GM12891 (cell line): ENCODE results near the gene DMXL2.

Source experiments
- DNase-seq: peaks from one replicate; pipeline ENCODE4 v3.0.0; 2011; ENCODE audit warnings: low spot score; ENCODE audit not compliant: insufficient read length
- FAIRE-seq: peaks from 2 replicates; lab custom pipeline; 2011; peaks lifted over from hg19 to GRCh38; lab: Jason Lieb, UNC
- PAX5 ChIP-seq: IDR thresholded peaks from 2 replicates; pipeline ENCODE4 v1.6.1; 2011; ENCODE audit warnings: low read length, moderate library complexity, mild to moderate bottlenecking; ENCODE audit not compliant: insufficient read depth, severe bottlenecking
- POLR2A ChIP-seq: IDR thresholded peaks from 2 replicates; pipeline ENCODE4 v1.6.1; 2011; ENCODE audit warnings: low read depth, low read length, control low read depth
- POLR2AphosphoS5 ChIP-seq: IDR thresholded peaks from 2 replicates; pipeline ENCODE4 v1.6.1; 2011; ENCODE audit warnings: low read depth, low read length, control low read depth
- POU2F2 ChIP-seq: IDR thresholded peaks from 2 replicates; pipeline ENCODE4 v1.6.1; 2011; ENCODE audit warnings: low read depth, mild to moderate bottlenecking, control low read depth, low read length, moderate library complexity
- SPI1 ChIP-seq: IDR thresholded peaks from 2 replicates; pipeline ENCODE4 v1.6.1; 2011; ENCODE audit warnings: low read depth, low read length, control low read depth
- TAF1 ChIP-seq: IDR thresholded peaks from 2 replicates; pipeline ENCODE4 v1.6.1; 2011; ENCODE audit warnings: low read depth, low read length, control low read depth

Gene DMXL2

DNA sequence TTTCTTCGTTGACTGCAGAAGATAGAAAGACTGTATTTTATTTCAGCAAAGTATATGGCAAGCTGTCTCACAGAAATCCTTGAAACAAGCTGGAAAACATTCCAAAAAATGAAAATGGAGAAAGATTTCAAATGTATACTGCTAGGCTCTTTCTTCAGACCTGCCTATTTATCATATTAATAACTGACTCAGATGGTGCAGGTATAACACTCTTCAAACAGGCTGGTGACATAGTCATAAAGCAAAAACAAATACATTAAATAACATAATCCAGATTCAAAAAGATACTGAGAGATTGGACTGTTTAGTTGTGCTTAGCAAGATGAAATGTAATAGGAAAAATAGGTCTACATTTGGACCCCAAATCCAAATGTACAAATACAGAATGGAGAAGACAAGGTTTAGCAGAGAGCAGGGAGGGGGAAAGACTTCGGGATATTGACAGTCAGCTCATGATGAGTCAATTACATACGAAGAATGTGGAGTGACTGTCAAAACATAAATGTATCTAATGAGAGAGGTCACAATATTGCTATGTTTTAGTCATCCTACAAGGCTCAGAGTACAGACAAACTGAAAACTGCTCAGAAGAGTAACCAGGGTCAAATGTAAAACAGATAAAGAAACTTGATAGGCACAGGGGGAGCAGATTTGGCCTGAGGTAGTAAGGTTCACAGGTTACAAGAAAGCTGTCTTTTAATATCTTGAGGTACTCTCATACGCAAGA is 88.7 kb downstream of the DMXL2 start:
- FAIRE-seq (no peak), DNase-seq (no peak)
- no peak for TF ChIP-seq POLR2A
- no peak for TF ChIP-seq SPI1
- no peak for TF ChIP-seq TAF1
- TF ChIP-seq POLR2AphosphoS5 = no peak
- TF ChIP-seq POU2F2 = no peak
- no peak for TF ChIP-seq PAX5

- FAIRE-seq (no peak), DNase-seq (no peak)
- no peak for TF ChIP-seq SPI1
- no peak for TF ChIP-seq POLR2A
- TF ChIP-seq TAF1 = no peak
- TF ChIP-seq PAX5 = no peak
Observed at GRCh38 chr15:51526955-51527354, 95.6 kb downstream of the DMXL2 start.

GRCh38 chr15:51524376-51524775 is 98.2 kb downstream of the DMXL2 start:
- no peak for FAIRE-seq
- no peak for TF ChIP-seq POLR2AphosphoS5
- TF ChIP-seq POU2F2 = no peak

GRCh38 chr15:51516291-51516690 is 106.3 kb downstream of the DMXL2 start:
- FAIRE-seq (no peak), DNase-seq (no peak)
- TF ChIP-seq PAX5 (no peak), POLR2A (no peak), SPI1 (no peak), POU2F2 (no peak), POLR2AphosphoS5 (no peak), TAF1 (no peak)

More at GRCh38 chr15:51524376-51524775, 98.2 kb downstream of the DMXL2 start:
- no peak for DNase-seq

DNA sequence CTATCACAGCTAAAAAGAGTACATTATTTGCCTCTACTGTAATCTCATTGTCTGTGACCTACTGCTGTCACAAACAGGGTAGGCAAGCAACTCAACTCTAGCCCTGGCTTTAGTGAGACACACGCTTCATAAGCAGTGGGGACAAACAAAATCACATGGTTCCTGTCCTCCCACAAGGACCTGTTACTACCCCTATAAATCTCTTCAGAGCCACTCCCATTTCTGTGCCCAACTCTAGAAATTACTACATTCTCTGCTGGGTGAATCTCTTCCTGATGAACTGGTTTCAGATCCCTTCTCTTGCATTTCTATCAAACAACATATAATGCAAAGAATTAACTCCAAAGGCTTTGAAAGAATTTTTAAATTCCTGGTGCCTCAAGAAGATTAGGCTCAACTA is 117.3 kb downstream of the DMXL2 start:
- FAIRE-seq (no peak), DNase-seq (no peak)
- TF ChIP-seq POLR2A (no peak), SPI1 (no peak), PAX5 (no peak), POLR2AphosphoS5 (no peak), TAF1 (no peak), POU2F2 (no peak)

DNA sequence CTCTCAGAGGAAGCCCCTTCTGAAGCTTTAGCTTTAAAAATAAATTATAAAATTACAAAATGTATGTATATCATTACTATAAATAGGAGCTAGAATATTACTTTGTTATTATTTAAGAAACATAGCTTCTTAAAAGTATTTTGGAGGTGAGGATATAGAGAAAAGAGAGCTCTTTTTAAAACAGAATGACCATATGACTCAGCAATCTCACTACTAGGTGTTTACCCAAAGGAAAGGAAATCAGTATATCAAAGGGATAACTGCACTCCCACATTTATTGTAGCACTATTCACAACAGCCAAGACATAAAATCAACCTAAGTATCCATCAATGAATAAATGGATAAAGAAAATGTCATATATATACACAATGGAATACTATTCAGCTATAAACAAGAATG is 119.6 kb downstream of the DMXL2 start:
- no peak for TF ChIP-seq POU2F2
- no peak for TF ChIP-seq TAF1
- TF ChIP-seq PAX5 = no peak
- TF ChIP-seq SPI1 = no peak
- TF ChIP-seq POLR2AphosphoS5 = no peak
- no peak for TF ChIP-seq POLR2A
- DNase-seq (no peak), FAIRE-seq (no peak)

DNA sequence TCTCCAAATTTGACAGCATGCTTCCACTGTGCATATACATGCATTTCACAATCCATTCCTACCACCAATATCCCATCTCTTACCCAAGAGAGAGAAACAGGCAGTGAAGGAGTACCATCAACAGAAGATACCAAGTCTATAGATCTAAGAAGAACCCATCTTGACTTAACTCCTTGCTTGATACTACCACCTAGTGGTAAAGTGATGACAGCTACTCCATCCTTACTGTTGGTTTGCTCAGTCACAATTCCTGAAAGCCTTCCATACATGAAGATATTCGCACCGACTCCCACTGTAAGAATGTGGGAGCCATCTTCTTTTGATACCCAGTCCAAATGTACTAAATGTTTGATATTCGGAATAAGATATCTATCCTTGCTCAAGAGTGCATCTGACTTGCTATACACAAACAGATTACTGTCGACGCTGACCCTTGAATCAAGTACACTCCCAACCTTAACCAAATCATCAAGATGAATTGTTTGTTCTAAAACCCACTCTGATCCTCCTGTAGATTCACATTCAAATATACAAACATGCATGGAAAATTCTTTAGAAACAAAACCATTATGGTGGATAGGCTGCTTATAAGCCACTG is 123.1 kb downstream of the DMXL2 start:
- no peak for TF ChIP-seq TAF1
- TF ChIP-seq POLR2A = no peak
- no peak for TF ChIP-seq POU2F2
- no peak for TF ChIP-seq SPI1
- TF ChIP-seq PAX5 = no peak
- no peak for TF ChIP-seq POLR2AphosphoS5
- DNase-seq (peak; percentile 9), FAIRE-seq (peak; percentile 81)

DNA sequence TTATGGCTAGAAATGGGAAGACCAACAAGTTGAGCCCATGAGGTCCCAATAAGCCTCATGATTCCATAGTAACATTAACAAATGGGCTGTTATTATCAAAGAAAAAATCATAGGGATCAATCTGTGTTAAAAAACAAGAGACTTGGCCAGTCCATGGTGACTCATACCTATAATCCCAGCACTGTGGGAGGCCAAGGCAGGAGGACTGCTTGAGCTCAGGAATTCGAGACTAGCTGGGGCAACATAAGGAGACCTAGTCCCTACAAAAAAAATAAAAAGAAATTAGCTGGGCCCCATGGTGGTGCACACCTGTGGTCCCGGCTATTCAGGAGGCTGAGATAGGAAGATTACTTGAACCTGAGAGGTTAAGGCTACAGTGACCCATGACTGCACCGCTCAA is 124.8 kb downstream of the DMXL2 start:
- DNase-seq (no peak), FAIRE-seq (no peak)
- TF ChIP-seq POLR2AphosphoS5 (no peak), POU2F2 (no peak), SPI1 (no peak), POLR2A (no peak), TAF1 (no peak), PAX5 (no peak)

- FAIRE-seq = no peak
- TF ChIP-seq POU2F2 (no peak), SPI1 (no peak), TAF1 (no peak), POLR2AphosphoS5 (no peak), PAX5 (no peak), POLR2A (no peak)
Observed at GRCh38 chr15:51496246-51496645, 126.3 kb downstream of the DMXL2 start.

GRCh38 chr15:51494411-51495314 is 127.9 kb downstream of the DMXL2 start:
- no peak for DNase-seq
- FAIRE-seq = no peak
- TF ChIP-seq POU2F2 (no peak), PAX5 (no peak), POLR2AphosphoS5 (no peak), SPI1 (no peak), TAF1 (no peak), POLR2A (no peak)

More at GRCh38 chr15:51496246-51496645, 126.3 kb downstream of the DMXL2 start:
- no peak for DNase-seq
